NCI-H2196 treated with DMSO at 0.1 percent for 48 hours (cell line): Measurements from ENCODE around the gene PIM3.

ENCODE experiments used
- DNase-seq: peaks from one replicate; lab custom pipeline; 2025; ENCODE audit not compliant: unreplicated experiment; lab: John Stamatoyannopoulos, UW

PIM3 gene

GRCh38 chr22:49927483-49928184 lies 32.9 kb upstream of the PIM3 start:
- DNase-seq = no peak

GRCh38 chr22:49928185-49928495 lies 32.4 kb upstream of the PIM3 start:
- DNase-seq = no peak

- no peak for DNase-seq
Measured at GRCh38 chr22:49928555-49929210, 31.9 kb upstream of the PIM3 start.

GRCh38 chr22:49929211-49929979 lies 31.2 kb upstream of the PIM3 start:
- no peak for DNase-seq

- no peak for DNase-seq
Measured at GRCh38 chr22:49929994-49930575, 30.5 kb upstream of the PIM3 start.

GRCh38 chr22:49930596-49931412 lies 29.8 kb upstream of the PIM3 start:
- peak; percentile 38 for DNase-seq

GRCh38 chr22:49933236-49934159 lies 27.1 kb upstream of the PIM3 start:
- no peak for DNase-seq

- DNase-seq = no peak
Measured at GRCh38 chr22:49934160-49934890, 26.2 kb upstream of the PIM3 start.

GRCh38 chr22:49934891-49935557 lies 25.5 kb upstream of the PIM3 start:
- DNase-seq = peak; percentile 18

- no peak for DNase-seq
Measured at GRCh38 chr22:49935561-49935960, 25.0 kb upstream of the PIM3 start.

GRCh38 chr22:49936018-49936972 lies 24.3 kb upstream of the PIM3 start:
- DNase-seq = peak; percentile 47

GRCh38 chr22:49936973-49937757 lies 23.4 kb upstream of the PIM3 start:
- no peak for DNase-seq

GRCh38 chr22:49937758-49938564 lies 22.6 kb upstream of the PIM3 start:
- DNase-seq = no peak

GRCh38 chr22:49938565-49939136 lies 21.9 kb upstream of the PIM3 start:
- DNase-seq = no peak

GRCh38 chr22:49941507-49942316 lies 18.9 kb upstream of the PIM3 start:
- DNase-seq = no peak
